ENCODE data around the gene INPP5A. TPM values are rescaled to one million over a fixed set of nuclear protein-coding genes. Genes with fewer than 3 reads are reported as not detected.

INPP5A gene
- total RNA-seq, 1 donor from 2014 or later = 18.1 TPM

DNA sequence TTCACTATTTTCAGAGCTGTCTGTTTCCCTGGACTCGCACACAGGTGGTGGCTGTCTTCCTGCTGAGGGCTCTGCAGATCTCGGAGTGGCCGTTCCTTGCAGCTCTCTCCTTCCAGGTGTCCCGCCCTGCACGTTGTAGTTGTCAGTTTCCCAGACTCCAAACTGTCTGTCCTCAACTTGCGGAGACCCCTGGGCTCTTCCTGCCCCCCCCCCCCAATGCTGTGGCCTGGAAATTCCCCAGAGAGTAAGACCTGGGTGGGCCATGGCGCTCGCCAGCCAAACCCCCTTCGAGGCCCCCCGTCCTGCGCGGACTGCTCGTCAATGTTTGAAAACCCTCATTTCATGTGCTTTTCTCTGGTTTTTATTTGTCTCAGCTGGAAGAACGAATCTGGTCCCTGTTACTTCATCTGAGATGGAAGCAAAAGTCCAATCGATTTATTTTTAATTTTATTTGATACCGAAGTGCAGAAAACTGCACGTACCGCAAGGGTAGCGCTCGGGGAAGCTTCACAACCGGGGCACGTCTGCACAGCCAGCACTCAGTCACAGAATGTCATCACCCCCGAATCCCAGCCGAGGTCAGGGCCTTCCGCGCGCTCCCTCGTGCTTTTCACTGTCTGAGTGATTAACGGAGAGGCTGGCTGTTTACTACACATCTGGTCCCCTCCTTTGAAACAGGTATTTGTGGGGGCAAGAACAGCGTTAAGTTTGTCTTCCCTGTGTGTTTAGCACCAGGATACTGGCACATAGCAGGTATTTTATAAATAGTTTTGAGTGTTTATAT is 294.8 kb downstream of the INPP5A start:
- no peak for DNase-seq (ENCODE audit: low read depth in 2 of 2)

Other genes with a start within 250 kb of the INPP5A start
- 5.0 and 10.9 TPM in 2 replicates for gene STK32C, start 229.8 kb upstream of the INPP5A start, total RNA-seq
- gene LRRC27, start 205.6 kb upstream of the INPP5A start, total RNA-seq = 5.0 and 6.2 TPM in 2 replicates
- gene PWWP2B, start 140.6 kb upstream of the INPP5A start, total RNA-seq = 6.5 and 9.1 TPM in 2 replicates
- gene NKX6-2, start 248.4 kb downstream of the INPP5A start, total RNA-seq = not detected in 2 replicates

All from lung microvascular endothelial cell (primary cell).